Skeletal muscle tissue (tissue), 4 donors: ENCODE results near the gene SNCG. TPM values are rescaled to one million over a fixed set of nuclear protein-coding genes. Genes with fewer than 3 reads are reported as not detected.

ENCODE experiments used
- H3K27ac ChIP-seq: one replicate; pipeline ENCODE4 v1.7.0; 2013; ENCODE audit warnings: mild to moderate bottlenecking, low read depth, low read length, inconsistent platforms
- H3K27me3 ChIP-seq, 3 donors: one replicate each; pipeline ENCODE4 v1.7.0; 2013; ENCODE audit warnings: low read length in 3 of 3; ENCODE audit not compliant: control insufficient read depth in 3 of 3, insufficient read depth in 3 of 3
- H3K36me3 ChIP-seq, 3 donors: one replicate each; pipeline ENCODE4 v1.7.0; 2013; ENCODE audit warnings: low read length in 3 of 3; ENCODE audit not compliant: control insufficient read depth in 3 of 3, insufficient read depth in 3 of 3
- H3K4me1 ChIP-seq, 3 donors: one replicate each; pipeline ENCODE4 v1.7.0; 2013; ENCODE audit warnings: low read length in 3 of 3, mild to moderate bottlenecking in 3 of 3; ENCODE audit not compliant: control insufficient read depth in 3 of 3, insufficient read depth in 3 of 3
- H3K4me3 ChIP-seq, 3 donors: one replicate each; pipeline ENCODE4 v1.7.0; 2013; ENCODE audit warnings: low read length in 3 of 3
- H3K9ac ChIP-seq, 3 donors: one replicate each; pipeline ENCODE4 v1.7.0; 2013; ENCODE audit warnings: low read length in 3 of 3, mild to moderate bottlenecking in 3 of 3, moderate library complexity in 2 of 3, low read depth in 1 of 3
- H3K9me3 ChIP-seq, 3 donors: one replicate each; pipeline ENCODE4 v1.7.0; 2013; ENCODE audit warnings: low read length in 3 of 3; ENCODE audit not compliant: control insufficient read depth in 3 of 3
- total RNA-seq: library from RNA; depleted of rRNA; stranded (reverse); fragments of >200 nt; gene quantifications from one replicate; pipeline ENCODE4 v1.2.3, GENCODE V29; 2014
- donor health status: Osteomylitis.

Gene SNCG
- total RNA-seq, 1 donor from 2014 or later, result 4.2 TPM

DNA sequence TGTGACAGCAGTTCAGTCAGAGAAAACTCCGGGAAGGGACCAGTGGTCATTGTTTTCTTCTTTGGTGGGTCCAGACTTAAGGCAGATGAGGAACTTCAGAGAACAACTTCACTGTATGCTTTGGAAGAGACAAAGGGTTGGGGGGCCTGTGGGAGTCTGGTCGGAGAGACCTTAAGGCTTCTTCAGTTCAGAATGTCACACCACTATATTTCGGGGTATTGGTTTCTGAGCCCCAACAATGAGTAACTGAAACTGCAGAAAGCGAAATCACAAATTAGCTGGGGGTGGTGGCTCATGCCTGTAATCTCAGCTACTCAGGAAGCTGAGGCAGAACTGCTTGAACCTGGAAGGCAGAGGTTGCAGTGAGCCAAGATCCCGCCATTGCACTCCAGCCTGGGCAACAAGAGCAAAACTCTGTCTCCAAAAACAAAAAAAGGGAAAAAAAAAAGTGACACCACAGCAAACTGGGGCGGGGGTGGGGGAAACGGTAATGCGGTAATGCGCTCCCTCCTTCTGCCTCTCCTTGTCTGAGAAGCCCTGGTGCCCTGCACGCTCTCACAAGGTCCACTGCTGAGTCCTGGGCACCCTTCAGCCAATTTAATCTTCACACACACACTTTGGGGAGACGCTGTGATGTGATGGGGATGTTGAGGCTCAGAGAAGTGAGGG is 7.7 kb downstream of the SNCG start:
- H3K9ac ChIP-seq, result peak overlapping the region in 2 of 3 donors; percentile 25 to 51

DNA sequence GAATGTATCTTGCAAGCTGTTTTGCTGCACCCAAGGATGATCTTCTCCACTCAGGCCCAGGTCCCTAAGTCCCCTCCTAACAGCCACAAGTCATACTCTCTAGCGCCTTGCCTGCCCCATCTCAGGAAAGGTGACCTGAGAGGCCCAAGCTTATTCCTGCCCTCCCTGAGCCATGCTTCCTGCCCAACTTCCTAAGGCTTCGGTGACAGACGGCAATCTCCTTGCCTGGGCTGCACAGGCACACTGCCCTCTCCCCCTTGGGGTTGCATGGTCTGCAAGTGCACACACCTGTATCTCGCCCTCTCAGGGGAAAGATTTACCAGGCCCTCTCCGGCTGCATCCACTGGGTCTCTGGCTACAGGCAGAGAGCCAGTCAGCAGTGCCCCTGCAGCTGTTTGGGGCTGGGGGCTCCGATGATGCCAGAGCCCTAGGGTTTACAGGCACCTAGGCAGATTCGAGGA is 9.1 kb downstream of the SNCG start:
- Histone ChIP-seq H3K4me1 (peaks cover 43 to 64% (median 52%) of the 10 kb centered on the region in 3 donors), H3K27me3 (peaks cover 0 to 5% (median 0%) of the 10 kb centered on the region in 3 donors), H3K9me3 (no peaks in the 10 kb centered on the region), H3K27ac (peak overlapping the region; percentile 99), H3K9ac (peak overlapping the region; percentile 86 to 96 (median 92)), H3K4me3 (peak overlapping the region; percentile 83 to 88 (median 85)), H3K36me3 (no peaks in the 10 kb centered on the region)

More for the DNA sequence above, 7.7 kb downstream of the SNCG start:
- no peaks in the 10 kb centered on the region for H3K9me3 ChIP-seq
- H3K36me3 ChIP-seq, result no peaks in the 10 kb centered on the region
- H3K27me3 ChIP-seq, result peaks cover 0 to 5% (median 0%) of the 10 kb centered on the region in 3 donors
- H3K4me3 ChIP-seq, result peak overlapping the region; percentile 31 to 53 (median 49)
- no peak overlapping the region for H3K27ac ChIP-seq
- peaks cover 43 to 56% (median 46%) of the 10 kb centered on the region in 3 donors for H3K4me1 ChIP-seq

DNA sequence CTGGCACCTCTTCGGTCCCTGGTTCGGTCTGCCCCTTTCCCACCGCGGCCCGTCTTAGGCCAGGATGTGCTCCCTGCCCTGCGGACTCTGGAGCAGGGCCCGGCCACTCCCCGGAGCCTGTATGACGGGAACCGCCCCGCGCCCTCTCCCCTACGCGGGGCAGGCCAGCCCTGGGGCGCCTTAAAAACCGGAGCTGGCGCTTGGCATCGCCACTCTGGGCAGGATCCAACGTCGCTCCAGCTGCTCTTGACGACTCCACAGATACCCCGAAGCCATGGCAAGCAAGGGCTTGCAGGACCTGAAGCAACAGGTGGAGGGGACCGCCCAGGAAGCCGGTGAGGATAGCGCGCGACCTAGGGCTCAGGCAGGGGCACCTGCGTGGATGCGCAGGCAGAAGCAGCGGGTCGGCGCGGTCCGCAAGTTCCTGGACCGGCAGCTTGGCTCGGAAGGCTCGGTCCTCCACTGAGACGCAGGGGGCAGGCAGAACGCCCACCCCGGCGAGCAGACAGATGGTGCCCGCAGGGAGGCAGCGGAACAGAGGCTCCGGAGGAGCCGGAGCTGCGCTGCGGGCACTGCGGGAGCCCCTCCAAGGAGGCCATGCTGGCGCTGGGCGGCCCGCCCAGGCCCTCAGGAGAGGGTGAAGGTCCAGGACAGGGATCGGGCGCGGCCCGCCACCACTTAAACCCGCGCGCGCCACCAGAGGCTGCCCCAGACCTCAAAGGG is 10.0 kb downstream of the SNCG start, which contains the start of gene ADIRF:
Gene ADIRF, plus strand, starts transcription at position 212 of the 723 bp plus-strand sequence. Its CDS starts 63 bp downstream, at position 275.
- Histone ChIP-seq H3K9ac (peak within 1 kb of the TSS; percentile 86 to 96 (median 92)), H3K27me3 (peaks cover 0 to 5% (median 0%) of the 10 kb centered on the region in 3 donors), H3K36me3 (no peaks in the 10 kb centered on the region), H3K27ac (peak within 1 kb of the TSS; percentile 99), H3K4me3 (peak within 1 kb of the TSS; percentile 83 to 88 (median 85)), H3K4me1 (peaks cover 43 to 64% (median 52%) of the 10 kb centered on the region in 3 donors), H3K9me3 (no peaks in the 10 kb centered on the region)

DNA sequence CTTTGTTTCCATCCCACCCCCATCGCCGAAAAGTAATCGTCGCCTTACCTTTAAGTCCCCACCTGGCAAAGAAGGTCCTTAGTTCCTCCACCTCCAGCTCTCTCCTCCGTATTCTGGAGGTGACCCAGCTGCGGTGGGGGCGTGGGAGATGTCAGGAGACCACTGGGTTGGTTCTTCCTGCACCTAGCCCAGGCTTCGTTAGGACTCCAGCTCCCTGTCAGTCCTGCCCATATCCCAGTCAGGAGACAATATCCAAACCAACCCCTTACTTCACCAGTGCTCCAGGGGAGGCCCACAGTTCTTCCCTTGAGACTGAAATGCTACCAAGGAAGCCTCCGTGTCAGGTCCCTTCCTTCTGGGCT is 10.6 kb downstream of the SNCG start:
- peaks cover 43 to 64% (median 52%) of the 10 kb centered on the region in 3 donors for H3K4me1 ChIP-seq
- no peaks in the 10 kb centered on the region for H3K36me3 ChIP-seq
- peak overlapping the region; percentile 86 to 96 (median 92) for H3K9ac ChIP-seq
- peak overlapping the region; percentile 83 to 88 (median 85) for H3K4me3 ChIP-seq
- peaks cover 0 to 5% (median 0%) of the 10 kb centered on the region in 3 donors for H3K27me3 ChIP-seq
- H3K27ac ChIP-seq, result peak overlapping the region; percentile 99
- no peaks in the 10 kb centered on the region for H3K9me3 ChIP-seq

DNA sequence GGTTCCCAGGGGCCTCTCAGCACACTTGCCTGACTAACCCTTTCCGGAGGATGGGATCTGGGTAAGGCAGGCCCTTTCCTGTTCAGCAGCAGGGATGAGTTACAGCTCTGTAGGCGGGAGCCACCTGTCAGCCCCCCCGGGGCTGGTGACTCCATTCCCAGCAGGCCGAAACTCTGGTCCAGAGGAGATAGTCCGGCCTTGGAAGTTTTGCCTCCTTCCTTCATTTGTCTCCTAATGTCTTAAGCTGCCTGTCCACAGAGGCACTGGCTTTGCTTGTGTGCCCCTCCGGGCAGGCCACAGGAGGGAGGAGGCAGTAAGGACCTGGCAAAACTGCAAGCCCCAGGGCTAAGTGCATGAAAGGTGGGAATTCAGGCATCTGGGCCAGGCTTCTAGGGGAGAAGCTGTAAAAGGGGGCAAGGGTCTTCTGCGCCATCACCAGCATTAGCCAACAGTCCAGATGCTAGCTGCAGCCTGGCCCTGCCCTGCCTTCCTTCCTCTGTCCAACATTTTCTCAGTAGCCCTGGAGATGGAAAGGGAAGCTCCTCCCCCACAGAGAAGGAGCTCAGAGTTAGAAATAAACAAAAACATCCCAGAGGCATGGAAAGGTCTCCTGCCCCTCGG is 11.1 kb downstream of the SNCG start:
- H3K36me3 ChIP-seq, result no peaks in the 10 kb centered on the region
- H3K27me3 ChIP-seq, result peaks cover 0 to 5% (median 0%) of the 10 kb centered on the region in 3 donors
- H3K9me3 ChIP-seq, result no peaks in the 10 kb centered on the region
- peak overlapping the region; percentile 99 for H3K27ac ChIP-seq
- peaks cover 42 to 60% (median 52%) of the 10 kb centered on the region in 3 donors for H3K4me1 ChIP-seq
- peak overlapping the region; percentile 86 to 96 (median 92) for H3K9ac ChIP-seq
- H3K4me3 ChIP-seq, result peak overlapping the region; percentile 83 to 88 (median 85)

DNA sequence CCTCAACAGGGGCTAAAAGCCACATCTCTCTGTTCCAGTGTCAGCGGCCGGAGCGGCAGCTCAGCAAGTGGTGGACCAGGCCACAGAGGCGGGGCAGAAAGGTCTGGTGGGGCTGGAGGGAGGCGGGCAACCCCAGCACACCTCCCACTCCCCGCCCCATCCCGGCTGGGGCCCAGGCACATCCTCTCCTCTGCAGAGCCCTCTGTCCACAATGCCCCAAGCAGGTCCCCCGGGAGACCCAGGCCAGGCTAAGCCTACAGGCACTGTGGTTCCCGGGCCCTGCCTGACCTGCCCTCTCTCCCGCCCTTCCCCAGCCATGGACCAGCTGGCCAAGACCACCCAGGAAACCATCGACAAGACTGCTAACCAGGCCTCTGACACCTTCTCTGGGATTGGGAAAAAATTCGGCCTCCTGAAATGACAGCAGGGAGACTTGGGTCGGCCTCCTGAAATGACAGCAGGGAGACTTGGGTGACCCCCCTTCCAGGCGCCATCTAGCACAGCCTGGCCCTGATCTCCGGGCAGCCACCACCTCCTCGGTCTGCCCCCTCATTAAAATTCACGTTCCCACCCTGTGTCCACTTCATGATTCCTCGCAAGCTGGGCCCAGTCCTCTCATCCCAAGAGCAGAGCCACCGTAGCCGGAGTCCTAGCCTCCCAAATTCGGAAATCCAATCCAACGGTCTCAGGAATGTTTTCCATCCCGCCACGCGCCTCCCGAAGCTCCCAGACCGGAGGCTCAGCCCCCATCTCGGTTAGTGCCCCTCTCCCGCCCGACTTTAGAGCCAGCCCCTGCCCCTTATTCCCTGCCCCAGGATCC is 12.0 kb downstream of the SNCG start:
- Histone ChIP-seq H3K36me3 (no peaks in the 10 kb centered on the region), H3K9me3 (no peaks in the 10 kb centered on the region), H3K27ac (peak overlapping the region; percentile 99), H3K4me3 (peak overlapping the region; percentile 83 to 88 (median 85)), H3K9ac (peak overlapping the region; percentile 86 to 96 (median 92)), H3K27me3 (peaks cover 0 to 5% (median 0%) of the 10 kb centered on the region in 3 donors), H3K4me1 (peaks cover 41 to 60% (median 52%) of the 10 kb centered on the region in 3 donors)

DNA sequence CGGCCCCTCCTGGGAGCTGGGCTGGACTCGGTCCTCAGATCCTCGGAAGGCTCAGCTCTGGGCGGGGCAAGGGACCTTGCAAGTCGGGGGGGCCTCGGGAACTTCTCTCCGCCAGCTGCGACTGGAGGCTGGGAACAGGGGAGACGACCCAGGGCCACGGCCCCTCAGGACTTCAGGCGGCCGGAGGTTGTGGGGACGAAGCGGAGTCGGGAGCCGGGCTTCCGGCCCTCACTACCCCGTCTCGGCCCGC is 12.5 kb downstream of the SNCG start:
- peak overlapping the region; percentile 86 to 96 (median 92) for H3K9ac ChIP-seq
- no peaks in the 10 kb centered on the region for H3K36me3 ChIP-seq
- peaks cover 41 to 55% (median 50%) of the 10 kb centered on the region in 3 donors for H3K4me1 ChIP-seq
- H3K27me3 ChIP-seq, result peaks cover 0 to 5% (median 0%) of the 10 kb centered on the region in 3 donors
- H3K9me3 ChIP-seq, result no peaks in the 10 kb centered on the region
- H3K27ac ChIP-seq, result peak overlapping the region; percentile 99
- peak overlapping the region; percentile 83 to 88 (median 85) for H3K4me3 ChIP-seq

DNA sequence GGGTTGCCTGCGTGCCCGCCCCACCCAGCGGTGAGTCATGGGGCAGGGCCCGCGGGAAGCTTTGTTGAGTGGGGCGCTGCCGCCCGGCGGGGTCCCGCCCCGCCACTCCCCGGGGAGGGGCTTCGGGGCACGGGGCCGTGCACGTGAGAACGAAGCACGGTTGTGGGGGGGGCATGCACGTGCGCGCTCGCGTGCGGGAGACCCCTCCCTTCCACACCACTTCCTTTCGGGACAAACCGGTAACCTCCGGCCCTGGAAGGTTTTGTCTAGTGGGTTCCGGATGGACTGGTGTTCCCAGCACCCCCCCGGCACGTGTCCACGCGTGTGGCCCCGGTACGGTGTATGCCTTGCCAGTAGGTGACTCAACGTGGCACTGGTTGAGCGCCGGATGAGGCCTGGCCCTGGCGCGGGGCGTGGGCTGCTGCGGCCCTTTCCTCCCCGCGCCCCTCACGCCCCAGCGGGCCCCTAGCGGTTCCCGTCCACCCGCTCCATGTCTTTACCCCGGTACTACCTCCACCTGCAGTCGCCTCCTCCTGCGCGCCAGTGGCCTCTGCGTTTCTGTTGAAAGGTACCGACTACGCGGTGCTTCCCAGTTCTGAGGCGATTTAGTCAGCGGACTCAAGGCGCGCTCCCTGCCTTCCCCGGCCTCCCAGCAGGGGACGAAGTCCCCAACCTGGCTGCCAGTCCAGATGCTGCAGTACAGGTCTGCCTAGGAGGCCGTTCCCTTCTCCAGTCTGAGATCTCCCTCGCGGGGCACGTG is 13.0 kb downstream of the SNCG start:
- Histone ChIP-seq H3K9ac (peak overlapping the region; percentile 86 to 96 (median 92)), H3K4me3 (peak overlapping the region; percentile 83 to 88 (median 85)), H3K36me3 (no peaks in the 10 kb centered on the region), H3K9me3 (no peaks in the 10 kb centered on the region), H3K27ac (peak overlapping the region; percentile 99), H3K27me3 (peaks cover 0 to 5% (median 0%) of the 10 kb centered on the region in 3 donors), H3K4me1 (peaks cover 39 to 51% (median 46%) of the 10 kb centered on the region in 3 donors)
